Esophagus muscularis mucosa (tissue), 4 donors: Measurements from ENCODE around the gene MRNIP. TPM values are rescaled to one million over a fixed set of nuclear protein-coding genes. Genes with fewer than 3 reads are reported as not detected.

Experiments used
- DNase-seq: peaks from one replicate; pipeline ENCODE4 v3.0.0-alpha.2; 2017; ENCODE audit errors: extremely low spot score
- H3K27ac ChIP-seq, 4 donors: fragments of 200-600 bp; sonication (generic); replicated peaks in 1 of 4; 1 replicate in 3 of 4; 2 replicates in 1 of 4; pipeline ENCODE4 v1.5.1; 2016 to 2019; ENCODE audit warnings: mild to moderate bottlenecking in 1 of 4
- H3K27me3 ChIP-seq, 4 donors: fragments of 200-600 bp; sonication (generic); one replicate each; pipeline versions ENCODE4 v1.5.1 to v1.6.0; 2016 to 2019
- H3K36me3 ChIP-seq, 4 donors: fragments of 200-600 bp; sonication (generic); one replicate each; pipeline ENCODE4 v1.5.1; 2016 to 2019
- H3K4me1 ChIP-seq, 4 donors: fragments of 200-600 bp; sonication (generic); one replicate each; pipeline ENCODE4 v1.5.1; 2016 to 2019
- H3K4me3 ChIP-seq, 4 donors: fragments of 200-600 bp; sonication (generic); 1 replicate in 2 of 4; 2 replicates in 2 of 4; pipeline ENCODE4 v1.5.1; 2016 to 2019; ENCODE audit warnings: mild to moderate bottlenecking in 4 of 4, moderate library complexity in 1 of 4
- H3K9me3 ChIP-seq, 4 donors: fragments of 200-600 bp; sonication (generic); 1 replicate in 3 of 4; 2 replicates in 1 of 4; pipeline ENCODE4 v1.5.1; 2016 to 2019
- EP300 ChIP-seq: sonication (generic); formaldehyde crosslinking; IDR thresholded peaks from one replicate; pipeline ENCODE4 v1.6.1; 2017; ENCODE audit warnings: antibody characterized with exemption
- POLR2A ChIP-seq: fragments of 450-650 bp; IDR thresholded peaks from one replicate; pipeline ENCODE4 v1.6.1; 2017; ENCODE audit warnings: antibody characterized with exemption, moderate library complexity, mild to moderate bottlenecking, low read depth
- POLR2AphosphoS5 ChIP-seq, 2 donors: sonication (generic); formaldehyde crosslinking; IDR thresholded peaks; one replicate each; pipeline ENCODE4 v1.6.1; 2017; ENCODE audit warnings: antibody characterized with exemption in 2 of 2
- WGBS: methylation state at CpG from one replicate; pipeline ENCODE4 v1.1.5; 2018; 5-methylcytosine and 5-hydroxymethylcytosine counted together
- intact Hi-C: fragments of 100-400 bp; cut with DNase I; formaldehyde crosslinking; loops from one replicate; pipeline ENCODE4 v1.15.1; 2023
- total RNA-seq, 4 donors: library from RNA; depleted of rRNA; stranded (reverse); fragments of >200 nt; gene quantifications; one replicate each; pipeline versions ENCODE4 v1.1.0 to v1.2.1, GENCODE V29; 2016
- TF ChIP-seq, protein P1 (sequence below), 3 experiments: fragments of 200-600 bp in 2 of 3; fragments of 450-650 bp in 1 of 3; sonication (generic) in 2 of 3; IDR thresholded peaks; one replicate each; pipeline ENCODE4 v1.5.1; 2017 to 2019; ENCODE audit warnings: antibody characterized with exemption in 3 of 3, mild to moderate bottlenecking in 2 of 3, moderate library complexity in 1 of 3

The MRNIP gene
- total RNA-seq, 4 donors from 2014 or later: 21.2 to 34.2 (median 23.3) TPM

DNA sequence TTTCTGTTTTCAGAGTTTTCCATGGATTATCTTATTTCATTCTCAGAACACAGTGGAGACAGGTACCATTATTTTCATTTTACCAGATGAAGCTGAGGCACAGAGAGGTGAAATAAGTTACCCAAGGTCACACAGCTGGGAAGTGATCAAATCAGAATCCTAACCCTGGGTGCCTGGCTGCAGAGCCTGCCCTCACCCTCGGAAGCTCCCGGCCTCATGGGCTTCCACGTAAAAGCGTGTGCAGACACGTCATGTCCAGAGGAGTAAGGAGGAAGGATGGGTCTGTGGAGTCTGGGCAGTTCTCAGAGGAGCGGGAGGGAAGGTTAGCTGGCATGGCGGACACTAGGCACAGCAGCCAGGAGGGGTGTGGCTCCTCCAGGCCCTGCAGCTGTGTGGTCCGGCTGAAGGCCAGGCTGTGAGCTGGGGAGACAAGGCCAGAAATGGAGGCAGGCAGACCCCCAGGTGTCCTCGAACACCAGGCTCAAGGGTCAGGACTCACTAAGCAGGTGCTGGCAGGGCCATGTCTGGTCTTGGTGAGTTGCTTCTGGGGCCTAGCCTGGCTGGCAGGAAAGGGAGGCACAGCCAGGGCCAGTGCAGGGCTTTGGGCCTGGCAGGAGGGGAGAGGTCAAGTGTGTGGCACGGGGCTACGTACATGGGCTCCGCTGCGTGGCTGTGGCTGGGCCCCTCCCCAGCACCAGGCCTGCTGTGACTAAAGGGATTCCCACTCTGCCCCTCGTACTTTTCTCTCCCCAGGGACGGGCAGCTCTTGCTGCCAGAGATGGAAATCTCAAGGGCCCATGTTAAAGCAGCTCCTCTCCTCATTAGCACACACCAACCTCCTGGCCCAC, 43.5 kb upstream of the MRNIP start:
- peaks cover 30 to 79% (median 68%) of the 10 kb centered on the region in 4 donors for H3K36me3 ChIP-seq
- peaks cover 9 to 17% (median 14%) of the 10 kb centered on the region in 4 donors for H3K4me1 ChIP-seq
- H3K27ac ChIP-seq: no peak overlapping the region
- intact Hi-C loops: loop anchor here (10.0 kb wide), 2 partner anchors 137 to 173 kb away; partner anchors contain the start of gene RNF130
- H3K27me3 ChIP-seq: no peaks in the 10 kb centered on the region
- TF ChIP-seq POLR2A: no peak
- TF ChIP-seq, protein P1, sequence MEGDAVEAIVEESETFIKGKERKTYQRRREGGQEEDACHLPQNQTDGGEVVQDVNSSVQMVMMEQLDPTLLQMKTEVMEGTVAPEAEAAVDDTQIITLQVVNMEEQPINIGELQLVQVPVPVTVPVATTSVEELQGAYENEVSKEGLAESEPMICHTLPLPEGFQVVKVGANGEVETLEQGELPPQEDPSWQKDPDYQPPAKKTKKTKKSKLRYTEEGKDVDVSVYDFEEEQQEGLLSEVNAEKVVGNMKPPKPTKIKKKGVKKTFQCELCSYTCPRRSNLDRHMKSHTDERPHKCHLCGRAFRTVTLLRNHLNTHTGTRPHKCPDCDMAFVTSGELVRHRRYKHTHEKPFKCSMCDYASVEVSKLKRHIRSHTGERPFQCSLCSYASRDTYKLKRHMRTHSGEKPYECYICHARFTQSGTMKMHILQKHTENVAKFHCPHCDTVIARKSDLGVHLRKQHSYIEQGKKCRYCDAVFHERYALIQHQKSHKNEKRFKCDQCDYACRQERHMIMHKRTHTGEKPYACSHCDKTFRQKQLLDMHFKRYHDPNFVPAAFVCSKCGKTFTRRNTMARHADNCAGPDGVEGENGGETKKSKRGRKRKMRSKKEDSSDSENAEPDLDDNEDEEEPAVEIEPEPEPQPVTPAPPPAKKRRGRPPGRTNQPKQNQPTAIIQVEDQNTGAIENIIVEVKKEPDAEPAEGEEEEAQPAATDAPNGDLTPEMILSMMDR (IDR thresholded peaks at IDR 0.05): no peak
- TF ChIP-seq POLR2AphosphoS5 (IDR thresholded peaks at IDR 0.05): no peak
- no peak for TF ChIP-seq EP300
- no peak overlapping the region for H3K4me3 ChIP-seq
- H3K9me3 ChIP-seq: no peaks in the 10 kb centered on the region
- DNase-seq: no peak
- WGBS: 93% methylated on average over 11 of the region's 15 CpGs

DNA sequence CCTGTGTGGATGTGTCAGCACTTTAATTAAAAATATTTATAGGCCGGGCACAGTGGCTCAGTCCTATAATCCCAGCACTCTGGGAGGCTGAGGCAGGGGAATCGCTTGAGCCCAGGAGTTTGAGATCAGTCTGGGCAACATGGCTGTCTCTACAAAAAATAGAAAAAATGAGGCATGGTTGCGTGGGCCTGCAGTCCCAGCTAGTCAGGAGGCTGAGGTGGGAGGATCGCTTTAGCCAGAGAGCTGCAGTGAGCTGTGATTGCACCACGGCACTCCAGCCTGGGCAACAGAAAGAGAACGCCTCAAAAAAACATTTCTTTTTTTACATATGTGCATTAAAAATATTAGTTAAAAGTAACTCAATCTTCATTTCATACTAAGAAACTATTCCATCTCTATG, 42.8 kb upstream of the MRNIP start:
- 94% methylated on average over 5 of the region's 6 CpGs for WGBS
- TF ChIP-seq, protein P1 (IDR thresholded peaks at IDR 0.05): no peak
- no peak for TF ChIP-seq EP300
- TF ChIP-seq POLR2AphosphoS5 (IDR thresholded peaks at IDR 0.05): no peak
- no peak for TF ChIP-seq POLR2A
- Histone ChIP-seq H3K27ac (no peak overlapping the region), H3K4me3 (no peak overlapping the region), H3K4me1 (peaks cover 3 to 10% (median 8%) of the 10 kb centered on the region in 4 donors), H3K9me3 (no peaks in the 10 kb centered on the region), H3K36me3 (peaks cover 33 to 85% (median 74%) of the 10 kb centered on the region in 4 donors), H3K27me3 (no peaks in the 10 kb centered on the region)
- no peak for DNase-seq
- intact Hi-C loops: loop anchor here (10.0 kb wide), 2 partner anchors 137 to 173 kb away; partner anchors contain the start of gene RNF130

DNA sequence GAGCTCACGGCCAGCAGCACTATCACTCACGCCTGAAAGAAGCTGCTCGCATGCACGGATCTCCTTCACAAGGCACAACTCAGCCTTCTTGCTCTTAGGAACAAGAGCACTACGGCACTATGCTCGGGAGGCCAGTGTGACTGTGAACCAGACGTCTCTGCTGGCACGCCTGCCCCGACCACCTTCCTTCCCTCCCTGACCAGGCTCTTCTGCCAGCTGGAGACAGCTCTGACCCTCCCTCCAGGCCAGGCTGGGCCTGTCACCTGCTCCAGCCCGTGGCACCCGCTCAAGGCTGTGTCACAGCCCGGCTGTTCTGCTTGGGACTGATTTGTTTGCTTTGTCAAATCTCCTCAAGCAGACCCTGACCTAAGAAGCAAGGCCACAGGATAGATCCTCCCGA, 42.1 kb upstream of the MRNIP start:
- WGBS: 89% methylated on average over 11 of the region's 13 CpGs
- Histone ChIP-seq H3K36me3 (peaks cover 33 to 89% (median 82%) of the 10 kb centered on the region in 4 donors), H3K27ac (no peak overlapping the region), H3K4me1 (peaks cover 0 to 4% (median under 1%) of the 10 kb centered on the region in 4 donors), H3K9me3 (no peaks in the 10 kb centered on the region), H3K4me3 (no peak overlapping the region), H3K27me3 (no peaks in the 10 kb centered on the region)
- intact Hi-C loops: loop anchor here (10.0 kb wide), 2 partner anchors 136 to 174 kb away; partner anchors contain the start of gene RNF130
- DNase-seq: no peak
- TF ChIP-seq POLR2AphosphoS5 (IDR thresholded peaks at IDR 0.05) (no peak), EP300 (no peak), POLR2A (no peak)
- TF ChIP-seq, protein P1 (IDR thresholded peaks at IDR 0.05): no peak

DNA sequence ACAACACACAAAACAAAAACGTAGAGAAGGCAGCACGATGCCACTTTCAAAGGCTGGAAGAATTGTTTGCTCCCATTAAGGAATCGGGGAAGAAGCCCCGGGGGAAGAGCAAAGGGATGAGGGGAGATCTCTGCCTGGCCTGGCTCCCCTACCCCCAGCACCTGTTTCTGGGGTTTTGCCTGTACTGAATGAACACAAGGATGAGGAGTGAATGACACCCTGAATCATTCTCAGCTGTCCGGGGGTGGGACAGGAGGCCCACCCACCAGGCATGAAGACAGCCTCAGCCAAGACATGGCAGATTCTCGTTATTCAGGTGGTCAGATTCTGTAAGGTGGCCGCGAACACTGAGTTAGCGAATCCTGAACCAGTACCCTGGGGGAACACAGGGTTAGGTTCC, 41.6 kb upstream of the MRNIP start:
- intact Hi-C loops: loop anchor here (10.0 kb wide), 2 partner anchors 135 to 175 kb away; partner anchors contain the start of gene RNF130
- no peaks in the 10 kb centered on the region for H3K27me3 ChIP-seq
- H3K9me3 ChIP-seq: no peaks in the 10 kb centered on the region
- H3K4me3 ChIP-seq: no peak overlapping the region
- WGBS: 87% methylated on average over 9 of the region's 9 CpGs
- H3K27ac ChIP-seq: no peak overlapping the region
- peaks cover 34 to 94% (median 87%) of the 10 kb centered on the region in 4 donors for H3K36me3 ChIP-seq
- no peak for DNase-seq
- H3K4me1 ChIP-seq: peaks cover 0 to 4% (median 0%) of the 10 kb centered on the region in 4 donors
- TF ChIP-seq POLR2AphosphoS5 (IDR thresholded peaks at IDR 0.05): no peak
- TF ChIP-seq EP300: no peak
- no peak for TF ChIP-seq POLR2A
- TF ChIP-seq, protein P1 (IDR thresholded peaks at IDR 0.05): no peak
